Activated naive CD4-positive, alpha-beta T cell treated with anti-CD3 and anti-CD28 coated beads for 36 hours (primary cell): ENCODE results near the gene SCTR. TPM values are rescaled to one million over a fixed set of nuclear protein-coding genes. Genes with fewer than 3 reads are reported as not detected.

ENCODE experiments used
- CTCF ChIA-PET: fragments of 350-600 bp; sonication (Branson Sonifier 250); formaldehyde crosslinking; loops from one replicate; lab custom pipeline; 2021; ENCODE audit warnings: antibody characterized with exemption; lab: Charles Lee
- DNase-seq: peaks from one replicate; pipeline ENCODE4 v3.0.0-alpha.2; 2020
- H3K27ac Mint-ChIP-seq: one replicate; pipeline ENCODE4 v1.8.0; 2021; ENCODE audit warnings: mild to moderate bottlenecking, mixed read lengths
- H3K27me3 Mint-ChIP-seq: one replicate; pipeline ENCODE4 v1.8.0; 2021; ENCODE audit warnings: low read depth, mixed read lengths
- H3K36me3 Mint-ChIP-seq: one replicate; pipeline ENCODE4 v1.8.0; 2021; ENCODE audit warnings: low read depth, mixed read lengths
- H3K4me1 Mint-ChIP-seq: one replicate; pipeline ENCODE4 v1.8.0; 2021; ENCODE audit warnings: low read depth, mixed read lengths
- H3K4me3 Mint-ChIP-seq: one replicate; pipeline ENCODE4 v1.8.0; 2021; ENCODE audit warnings: mild to moderate bottlenecking, moderate library complexity, mixed read lengths
- H3K9me3 Mint-ChIP-seq: one replicate; pipeline ENCODE4 v1.8.0; 2021; ENCODE audit warnings: mixed read lengths
- intact Hi-C: fragments of 100-400 bp; cut with micrococcal nuclease; formaldehyde crosslinking; loops from one replicate; pipeline ENCODE4 v1.15.1; 2023
- total RNA-seq, 2 experiments: library from RNA; stranded (reverse); gene quantifications; one replicate each; pipeline ENCODE4 v1.2.3, GENCODE V29; 2021

The SCTR gene
- total RNA-seq, 2 experiments from 2014 or later, result not detected

DNA sequence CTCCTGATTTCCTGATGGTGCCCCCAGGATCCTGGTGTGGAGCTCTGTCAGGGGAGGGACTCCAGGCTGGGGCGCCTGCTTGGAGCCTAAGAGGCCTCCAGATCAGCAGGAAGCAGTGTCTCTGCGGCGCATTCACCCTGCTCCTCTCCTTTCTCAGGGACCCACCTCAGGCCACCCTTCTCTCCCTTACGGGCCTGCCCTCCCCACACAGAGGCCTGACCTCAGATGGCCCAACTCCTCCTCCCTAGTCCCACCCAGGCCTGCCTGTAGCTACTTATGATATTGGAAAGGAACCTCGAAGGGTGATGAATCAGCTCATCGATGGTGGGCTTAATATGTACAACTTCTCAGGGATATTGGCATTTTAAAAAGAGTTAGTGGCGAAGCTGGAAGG is 82.1 kb downstream of the SCTR start:
- no peaks in the 10 kb centered on the region for H3K36me3 Mint-ChIP-seq
- H3K4me1 Mint-ChIP-seq, result no peaks in the 10 kb centered on the region
- no peaks in the 10 kb centered on the region for H3K9me3 Mint-ChIP-seq
- CTCF ChIA-PET, result interaction anchor here (0.6 to 1.0 kb wide), 2 partner anchors 9 to 161 kb away, joined by 3 read pairs; no protein-coding TSS in a partner anchor
- H3K4me3 Mint-ChIP-seq, result no peak overlapping the region
- no peak overlapping the region for H3K27ac Mint-ChIP-seq
- H3K27me3 Mint-ChIP-seq, result no peaks in the 10 kb centered on the region
- no peak for DNase-seq
- intact Hi-C loops, result no loop called here

DNA sequence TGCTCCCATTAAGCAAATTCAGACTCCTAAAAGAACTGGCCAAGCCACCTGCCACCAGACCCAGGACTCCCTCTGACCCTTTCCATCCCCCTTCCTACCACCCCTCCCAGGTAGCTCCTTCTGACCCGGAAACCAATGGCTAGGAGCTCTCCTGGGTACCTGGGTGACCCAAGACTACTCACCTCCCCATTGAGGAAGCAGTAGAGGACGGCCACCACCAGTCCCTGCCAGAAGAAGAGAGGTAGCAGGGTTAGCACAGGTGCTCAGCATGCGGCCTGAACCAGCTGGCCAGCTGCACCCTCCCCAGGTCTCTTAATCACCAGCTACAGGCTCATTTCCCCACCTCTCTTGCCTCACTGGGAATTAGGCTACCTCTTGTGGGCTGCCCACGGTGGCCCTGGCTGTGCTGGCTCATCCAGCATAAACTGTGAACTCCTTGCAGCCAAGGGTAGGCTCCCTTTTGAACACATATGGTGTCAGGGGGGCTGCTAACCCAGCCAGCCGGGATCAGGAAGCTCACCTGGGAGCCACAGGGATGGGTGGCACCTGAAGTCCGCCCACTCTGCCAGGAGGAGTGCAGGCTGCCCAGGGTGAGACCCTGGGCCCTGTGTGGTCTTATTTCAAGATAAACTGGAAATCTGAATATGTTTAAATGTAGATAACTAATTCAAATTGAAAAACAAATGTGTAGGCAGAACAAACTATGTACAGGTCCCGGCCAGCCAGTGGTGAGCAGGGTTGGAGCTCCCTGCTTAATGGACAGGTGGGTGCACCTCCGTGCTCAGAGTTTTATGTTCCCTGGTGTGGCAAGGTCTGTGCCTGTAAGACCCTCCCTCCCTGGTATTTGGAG is 82.7 kb downstream of the SCTR start:
- Mint-ChIP-seq H3K27me3 (no peaks in the 10 kb centered on the region), H3K4me3 (no peak overlapping the region), H3K27ac (no peak overlapping the region), H3K9me3 (no peaks in the 10 kb centered on the region), H3K4me1 (no peaks in the 10 kb centered on the region), H3K36me3 (no peaks in the 10 kb centered on the region)
- no peak for DNase-seq
- intact Hi-C loops, result no loop called here
- CTCF ChIA-PET, result interaction anchor here (1.0 kb wide), 1 partner anchor 10 kb away, joined by 3 read pairs; no protein-coding TSS in a partner anchor

DNA sequence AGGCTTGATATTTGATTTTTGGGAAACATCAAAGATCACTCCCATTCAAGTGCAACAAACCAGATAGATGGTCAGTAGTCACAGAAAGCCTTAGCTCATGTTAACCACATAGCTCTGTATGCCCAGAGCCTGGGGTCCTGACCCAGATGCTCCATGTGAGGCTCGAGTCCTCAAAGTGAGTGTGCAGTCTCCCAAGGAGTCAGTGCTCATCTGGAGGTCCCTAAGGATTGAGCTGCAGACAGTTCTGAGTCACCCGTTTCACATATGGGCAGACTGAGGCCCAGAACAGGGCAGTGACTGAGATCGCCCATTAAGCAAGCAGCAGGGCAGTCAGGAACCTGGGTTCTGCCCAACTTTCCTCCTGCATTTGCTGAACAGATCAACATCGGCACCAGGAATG is 83.4 kb downstream of the SCTR start:
- CTCF ChIA-PET, result no interaction called here
- peaks cover 5% of the 10 kb centered on the region for H3K27me3 Mint-ChIP-seq

DNA sequence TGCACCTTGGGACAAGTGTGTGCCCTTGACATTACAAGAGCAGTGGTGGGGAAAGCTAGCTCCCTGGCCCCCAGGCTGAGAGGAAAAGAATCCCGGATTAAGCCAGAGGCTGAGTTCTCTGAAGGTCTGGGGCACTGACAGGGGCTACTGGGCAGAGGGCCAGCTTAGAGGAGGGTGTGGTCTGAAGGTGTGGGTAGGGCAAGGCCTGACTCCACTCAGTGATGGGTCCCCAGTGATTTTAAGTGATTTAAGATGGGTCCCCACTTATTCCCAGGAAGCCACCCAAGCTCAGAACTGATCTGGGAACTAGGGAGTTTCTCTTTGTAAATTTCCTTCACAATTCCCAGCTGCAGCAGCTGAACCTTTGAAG is 83.8 kb downstream of the SCTR start:
- no peak for DNase-seq
- Mint-ChIP-seq H3K36me3 (no peaks in the 10 kb centered on the region), H3K4me1 (no peaks in the 10 kb centered on the region), H3K4me3 (no peak overlapping the region), H3K27me3 (peaks cover 8% of the 10 kb centered on the region), H3K9me3 (no peaks in the 10 kb centered on the region), H3K27ac (no peak overlapping the region)
- CTCF ChIA-PET, result no interaction called here
- intact Hi-C loops, result no loop called here

More for the DNA sequence above, 83.4 kb downstream of the SCTR start:
- Mint-ChIP-seq H3K36me3 (no peaks in the 10 kb centered on the region), H3K27ac (no peak overlapping the region), H3K4me1 (no peaks in the 10 kb centered on the region), H3K9me3 (no peaks in the 10 kb centered on the region), H3K4me3 (no peak overlapping the region)
- intact Hi-C loops, result no loop called here
- no peak for DNase-seq

DNA sequence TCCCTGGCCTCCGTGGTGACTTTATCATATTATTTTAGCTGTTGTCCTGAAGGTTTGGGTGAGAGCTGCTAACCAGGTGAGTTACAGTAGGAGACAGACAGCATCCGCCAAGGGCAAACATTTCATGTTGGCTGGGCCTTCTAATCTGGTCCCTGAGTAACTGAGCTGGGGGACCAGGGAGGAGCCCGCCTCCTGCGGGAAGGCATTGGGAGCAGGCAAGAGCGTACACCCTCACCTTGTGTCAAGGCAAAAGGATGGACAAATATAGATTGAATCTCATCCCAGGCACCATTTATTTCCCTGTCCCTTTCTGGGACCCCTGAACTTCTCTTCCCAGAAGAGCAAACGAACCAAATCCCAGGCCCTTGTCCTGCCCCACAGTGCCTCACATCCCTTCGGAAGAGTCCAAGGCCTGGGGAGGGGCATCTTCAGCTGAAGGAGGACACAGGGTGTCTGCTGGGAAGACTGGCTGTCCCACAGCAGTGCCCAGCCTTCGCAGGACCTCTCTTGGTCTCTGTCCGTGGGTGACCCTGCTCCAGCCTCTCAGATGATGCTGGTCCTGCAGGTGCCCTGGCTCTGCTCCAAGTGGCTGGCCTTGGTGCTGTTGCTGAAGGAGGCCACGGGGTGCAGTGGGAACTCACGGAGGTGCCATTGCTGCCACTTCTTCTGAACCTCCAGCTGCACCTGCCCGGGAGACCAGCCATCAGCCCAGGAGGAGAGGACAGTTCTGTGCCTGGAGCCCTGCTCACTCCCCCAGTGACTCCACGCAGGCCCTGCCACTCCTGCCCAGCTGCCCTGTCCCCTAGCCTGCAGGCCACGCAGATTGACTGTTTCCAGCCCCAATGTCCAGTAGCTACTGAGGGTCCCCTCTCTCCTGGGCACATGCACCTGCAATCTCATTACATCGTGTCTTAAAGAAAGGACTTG is 84.4 kb downstream of the SCTR start:
- CTCF ChIA-PET, result no interaction called here
- Mint-ChIP-seq H3K27me3 (peaks cover 8% of the 10 kb centered on the region), H3K4me1 (no peaks in the 10 kb centered on the region), H3K27ac (no peak overlapping the region), H3K9me3 (no peaks in the 10 kb centered on the region), H3K4me3 (no peak overlapping the region), H3K36me3 (no peaks in the 10 kb centered on the region)
- intact Hi-C loops, result no loop called here
- no peak for DNase-seq

DNA sequence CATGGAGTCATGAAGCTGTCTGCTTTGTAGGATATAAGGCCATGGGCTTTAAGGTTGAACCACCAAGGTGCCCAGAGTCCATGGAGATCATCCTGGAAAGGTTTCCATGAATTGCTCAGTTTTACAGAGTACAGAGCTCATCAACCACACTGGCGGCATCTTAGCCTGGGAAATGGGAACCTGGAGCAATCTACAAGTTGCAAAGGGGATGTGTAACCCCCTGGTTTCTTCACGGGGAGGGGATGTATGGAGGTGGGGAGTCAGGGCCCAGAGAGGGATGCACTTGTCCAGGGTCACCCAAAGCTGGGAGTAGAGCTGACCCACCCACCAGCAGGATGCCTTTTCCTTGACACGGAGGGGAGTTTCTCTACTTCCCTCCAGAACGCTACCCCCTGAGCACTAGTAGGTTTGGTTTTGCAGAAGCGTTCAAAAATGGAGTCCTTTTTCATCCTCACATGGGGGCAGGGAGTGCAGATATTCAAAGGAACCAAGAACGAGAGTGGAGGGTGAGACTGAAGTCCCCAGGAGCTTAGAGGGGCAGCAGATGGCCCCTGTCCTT is 85.5 kb downstream of the SCTR start:
- H3K4me3 Mint-ChIP-seq, result no peak overlapping the region
- H3K9me3 Mint-ChIP-seq, result no peaks in the 10 kb centered on the region
- no peaks in the 10 kb centered on the region for H3K36me3 Mint-ChIP-seq
- intact Hi-C loops, result no loop called here
- no peaks in the 10 kb centered on the region for H3K4me1 Mint-ChIP-seq
- CTCF ChIA-PET, result no interaction called here
- no peak overlapping the region for H3K27ac Mint-ChIP-seq
- peaks cover 16% of the 10 kb centered on the region for H3K27me3 Mint-ChIP-seq
- no peak for DNase-seq

DNA sequence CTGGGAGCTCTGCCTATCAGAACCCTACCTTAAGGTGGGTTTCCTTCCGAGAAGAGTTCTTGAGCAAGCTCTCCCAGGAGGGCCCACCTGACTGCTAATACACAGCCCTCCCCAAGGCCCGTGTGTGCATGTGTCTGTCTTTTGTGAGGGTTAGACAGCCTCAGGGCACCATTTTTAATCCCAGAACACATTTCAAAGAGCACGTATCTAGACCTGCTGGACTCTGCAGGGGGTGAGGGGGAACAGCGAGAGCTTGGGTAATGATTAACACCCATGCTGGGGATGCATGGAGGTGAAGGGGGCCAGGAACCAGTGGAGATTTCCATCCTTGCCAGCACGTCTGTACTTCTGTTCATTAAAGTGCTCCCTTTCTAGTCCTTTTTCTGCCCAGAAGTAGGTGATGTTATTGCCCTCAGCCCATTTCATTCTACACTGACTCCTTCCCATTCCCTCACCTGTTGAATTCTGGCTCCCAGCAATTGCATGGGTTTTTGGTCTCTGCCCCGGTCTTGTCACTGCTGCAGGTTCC is 86.1 kb downstream of the SCTR start:
- intact Hi-C loops, result no loop called here
- no peaks in the 10 kb centered on the region for H3K36me3 Mint-ChIP-seq
- H3K27me3 Mint-ChIP-seq, result peaks cover 19% of the 10 kb centered on the region
- no peaks in the 10 kb centered on the region for H3K9me3 Mint-ChIP-seq
- H3K4me3 Mint-ChIP-seq, result no peak overlapping the region
- no peaks in the 10 kb centered on the region for H3K4me1 Mint-ChIP-seq
- H3K27ac Mint-ChIP-seq, result no peak overlapping the region
- CTCF ChIA-PET, result no interaction called here
- DNase-seq, result no peak

DNA sequence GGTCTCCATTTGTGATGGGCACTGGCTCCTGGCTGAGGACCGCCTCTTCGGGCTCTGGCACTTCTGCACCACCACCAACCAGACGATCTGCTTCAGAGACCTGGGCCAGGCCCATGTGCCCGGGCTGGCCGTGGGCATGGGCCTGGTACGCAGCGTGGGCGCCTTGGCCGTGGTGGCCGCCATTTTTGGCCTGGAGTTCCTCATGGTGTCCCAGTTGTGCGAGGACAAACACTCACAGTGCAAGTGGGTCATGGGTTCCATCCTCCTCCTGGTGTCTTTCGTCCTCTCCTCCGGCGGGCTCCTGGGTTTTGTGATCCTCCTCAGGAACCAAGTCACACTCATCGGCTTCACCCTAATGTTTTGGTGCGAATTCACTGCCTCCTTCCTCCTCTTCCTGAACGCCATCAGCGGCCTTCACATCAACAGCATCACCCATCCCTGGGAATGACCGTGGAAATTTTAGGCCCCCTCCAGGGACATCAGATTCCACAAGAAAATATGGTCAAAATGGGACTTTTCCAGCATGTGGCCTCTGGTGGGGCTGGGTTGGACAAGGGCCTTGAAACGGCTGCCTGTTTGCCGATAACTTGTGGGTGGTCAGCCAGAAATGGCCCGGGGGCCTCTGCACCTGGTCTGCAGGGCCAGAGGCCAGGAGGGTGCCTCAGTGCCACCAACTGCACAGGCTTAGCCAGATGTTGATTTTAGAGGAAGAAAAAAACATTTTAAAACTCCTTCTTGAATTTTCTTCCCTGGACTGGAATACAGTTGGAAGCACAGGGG is 87.1 kb downstream of the SCTR start:
- H3K27me3 Mint-ChIP-seq, result peaks cover 28% of the 10 kb centered on the region
- no peak overlapping the region for H3K4me3 Mint-ChIP-seq
- H3K4me1 Mint-ChIP-seq, result peaks cover 1% of the 10 kb centered on the region
- intact Hi-C loops, result no loop called here
- H3K9me3 Mint-ChIP-seq, result no peaks in the 10 kb centered on the region
- DNase-seq, result no peak
- no peak overlapping the region for H3K27ac Mint-ChIP-seq
- no peaks in the 10 kb centered on the region for H3K36me3 Mint-ChIP-seq
- CTCF ChIA-PET, result no interaction called here

DNA sequence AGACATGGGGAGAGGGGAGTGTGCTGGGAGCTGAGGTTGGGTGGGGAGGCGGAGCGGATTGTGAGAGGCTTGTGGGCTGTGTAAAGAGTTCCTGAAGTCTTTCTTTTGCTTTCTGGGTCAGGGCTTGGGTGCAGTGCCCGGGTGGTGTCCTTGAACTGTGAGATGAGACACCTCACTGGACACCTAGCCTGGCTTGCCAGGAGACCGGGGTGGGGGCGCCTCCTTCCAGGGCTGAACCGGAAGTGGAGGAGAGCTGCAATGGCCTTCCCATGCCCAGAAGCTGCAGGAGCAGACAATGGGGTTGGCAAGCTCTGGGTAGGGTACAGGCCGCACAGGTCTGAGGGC is 88.4 kb downstream of the SCTR start:
- peaks cover 3% of the 10 kb centered on the region for H3K4me1 Mint-ChIP-seq
- intact Hi-C loops, result no loop called here
- H3K9me3 Mint-ChIP-seq, result no peaks in the 10 kb centered on the region
- H3K27ac Mint-ChIP-seq, result no peak overlapping the region
- DNase-seq, result no peak
- peaks cover 34% of the 10 kb centered on the region for H3K27me3 Mint-ChIP-seq
- no peaks in the 10 kb centered on the region for H3K36me3 Mint-ChIP-seq
- CTCF ChIA-PET, result no interaction called here
- no peak overlapping the region for H3K4me3 Mint-ChIP-seq

DNA sequence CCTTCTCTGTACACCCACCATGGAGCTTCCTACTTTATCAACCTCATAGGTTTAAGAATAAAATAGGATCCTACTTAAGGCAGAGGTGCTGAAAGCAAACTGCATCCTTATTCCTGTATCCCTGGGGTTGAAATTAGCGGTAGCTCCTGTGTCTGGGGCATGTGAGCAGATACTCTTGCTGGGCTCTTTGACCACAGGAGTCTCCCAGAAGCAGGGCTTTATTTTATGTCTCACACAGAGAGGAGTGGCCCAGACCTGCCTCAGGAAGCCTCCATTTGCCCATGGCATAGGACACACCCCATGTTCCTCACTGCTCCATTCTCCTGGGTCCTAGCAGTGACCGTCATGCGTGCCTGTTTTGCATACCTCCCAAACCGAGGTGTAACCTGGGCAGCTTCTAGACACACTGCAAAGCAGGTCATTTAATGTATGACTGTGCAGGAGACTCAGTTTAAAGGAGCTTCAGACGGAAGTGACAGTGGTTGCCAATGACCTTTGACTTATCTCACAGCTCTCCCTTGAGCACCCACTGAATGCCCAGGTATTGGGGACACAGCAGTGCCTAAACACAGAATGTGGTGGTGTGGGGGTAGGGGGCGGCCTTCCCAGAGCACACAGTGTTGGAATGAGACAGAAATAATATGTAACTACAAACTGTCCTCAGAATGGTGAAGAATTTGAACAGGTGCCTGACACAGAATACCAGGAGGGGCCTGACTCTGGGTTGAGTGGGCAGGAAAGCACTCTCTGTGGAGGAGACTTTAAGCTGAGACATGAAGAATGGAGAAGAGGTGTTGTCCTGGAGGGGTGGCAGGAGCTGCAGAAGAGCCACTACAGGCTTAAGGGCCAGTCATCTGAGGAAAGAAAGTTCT is 89.0 kb downstream of the SCTR start:
- H3K36me3 Mint-ChIP-seq, result no peaks in the 10 kb centered on the region
- DNase-seq, result no peak
- intact Hi-C loops, result no loop called here
- no peak overlapping the region for H3K4me3 Mint-ChIP-seq
- CTCF ChIA-PET, result interaction anchor here (0.6 kb wide), 1 partner anchor 876 kb away, joined by 3 read pairs; no protein-coding TSS in a partner anchor
- peaks cover 3% of the 10 kb centered on the region for H3K4me1 Mint-ChIP-seq
- peaks cover 40% of the 10 kb centered on the region for H3K27me3 Mint-ChIP-seq
- no peak overlapping the region for H3K27ac Mint-ChIP-seq
- no peaks in the 10 kb centered on the region for H3K9me3 Mint-ChIP-seq

DNA sequence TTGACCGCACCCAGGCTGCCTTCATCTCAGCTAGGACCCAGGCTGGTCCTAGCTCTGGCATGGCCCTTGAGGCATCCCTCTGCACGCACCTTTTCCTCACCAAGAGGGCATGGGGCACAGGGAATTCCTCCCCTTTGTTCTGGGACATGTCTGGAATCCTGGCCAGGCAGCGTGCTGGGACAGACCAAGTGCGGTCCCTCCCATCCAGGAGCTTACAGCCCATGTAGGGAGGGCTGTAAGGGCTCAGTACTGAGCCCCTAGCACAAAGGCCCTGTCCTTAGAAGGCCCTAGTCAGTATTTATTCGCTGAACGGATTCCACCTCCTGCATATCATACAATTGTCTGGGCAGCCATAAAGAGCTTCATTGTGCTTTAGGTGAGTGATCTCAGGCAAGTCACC is 89.6 kb downstream of the SCTR start:
- DNase-seq, result no peak
- no peaks in the 10 kb centered on the region for H3K36me3 Mint-ChIP-seq
- H3K27me3 Mint-ChIP-seq, result peaks cover 43% of the 10 kb centered on the region
- no peak overlapping the region for H3K4me3 Mint-ChIP-seq
- no peaks in the 10 kb centered on the region for H3K9me3 Mint-ChIP-seq
- H3K4me1 Mint-ChIP-seq, result peaks cover 3% of the 10 kb centered on the region
- CTCF ChIA-PET, result interaction anchor here (0.6 kb wide), 1 partner anchor 877 kb away, joined by 3 read pairs; no protein-coding TSS in a partner anchor
- H3K27ac Mint-ChIP-seq, result no peak overlapping the region
- intact Hi-C loops, result no loop called here
